Mammary epithelial cell (primary cell): Measurements from ENCODE around the gene SLC8A1.

ENCODE experiments used
- EZH2 ChIP-seq: IDR thresholded peaks from 2 replicates; pipeline ENCODE4 v1.6.1; 2012; ENCODE audit warnings: low read length, inconsistent platforms, borderline replicate concordance
- TF ChIP-seq, protein P1 (sequence below), 2 donors: IDR thresholded peaks in 1 of 2; conservative IDR thresholded peaks in 1 of 2; 2 replicates each; pipeline ENCODE4 v1.5.1; 2011 to 2012; ENCODE audit warnings: inconsistent platforms in 2 of 2, low read length in 2 of 2, mild to moderate bottlenecking in 2 of 2, control low read depth in 1 of 2, low read depth in 1 of 2; ENCODE audit not compliant: insufficient read depth in 1 of 2; ENCODE audit errors: extremely low read depth in 1 of 2

DNA sequence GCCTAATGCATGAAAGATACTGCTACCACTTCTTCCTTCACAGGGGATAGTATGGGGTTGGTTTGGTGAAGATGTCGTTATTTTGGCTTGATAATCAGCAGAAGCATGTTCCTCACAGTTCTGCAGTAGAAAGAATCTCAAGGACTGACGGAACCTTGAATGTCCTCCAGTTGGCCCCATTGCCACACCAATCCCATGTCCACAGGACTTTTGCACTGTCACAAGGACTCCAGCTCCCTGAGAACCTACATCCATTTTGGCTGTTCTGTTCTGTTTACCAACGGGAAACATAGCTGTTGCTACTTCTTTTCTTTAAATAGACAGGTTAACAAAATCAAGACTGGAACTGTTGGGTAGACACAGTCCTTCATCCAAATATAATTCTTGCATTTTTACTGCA is 270.0 kb downstream of the SLC8A1 start:
- TF ChIP-seq, protein P1, sequence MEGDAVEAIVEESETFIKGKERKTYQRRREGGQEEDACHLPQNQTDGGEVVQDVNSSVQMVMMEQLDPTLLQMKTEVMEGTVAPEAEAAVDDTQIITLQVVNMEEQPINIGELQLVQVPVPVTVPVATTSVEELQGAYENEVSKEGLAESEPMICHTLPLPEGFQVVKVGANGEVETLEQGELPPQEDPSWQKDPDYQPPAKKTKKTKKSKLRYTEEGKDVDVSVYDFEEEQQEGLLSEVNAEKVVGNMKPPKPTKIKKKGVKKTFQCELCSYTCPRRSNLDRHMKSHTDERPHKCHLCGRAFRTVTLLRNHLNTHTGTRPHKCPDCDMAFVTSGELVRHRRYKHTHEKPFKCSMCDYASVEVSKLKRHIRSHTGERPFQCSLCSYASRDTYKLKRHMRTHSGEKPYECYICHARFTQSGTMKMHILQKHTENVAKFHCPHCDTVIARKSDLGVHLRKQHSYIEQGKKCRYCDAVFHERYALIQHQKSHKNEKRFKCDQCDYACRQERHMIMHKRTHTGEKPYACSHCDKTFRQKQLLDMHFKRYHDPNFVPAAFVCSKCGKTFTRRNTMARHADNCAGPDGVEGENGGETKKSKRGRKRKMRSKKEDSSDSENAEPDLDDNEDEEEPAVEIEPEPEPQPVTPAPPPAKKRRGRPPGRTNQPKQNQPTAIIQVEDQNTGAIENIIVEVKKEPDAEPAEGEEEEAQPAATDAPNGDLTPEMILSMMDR (conservative IDR thresholded peaks at IDR 0.05 in 1 of 2, IDR thresholded peaks at IDR 0.05 in 1 of 2; ENCODE audit: extremely low read depth in 1 of 2, insufficient read depth in 1 of 2, low read depth in 1 of 2, low read length in 2 of 2): no peak
- TF ChIP-seq EZH2: no peak
